OCI-LY7 (cell line): ENCODE measurements around the gene ORMDL2. TPM values are rescaled to one million over a fixed set of nuclear protein-coding genes. Genes with fewer than 3 reads are reported as not detected.

Experiments
- BruUV-seq: library from RNA; stranded (reverse); fragments of 400-500 nt; replicated peaks from 2 replicates; lab custom pipeline; 2021; lab: Mats Ljungman, UMichigan
- CTCF ChIA-PET: fragments of 300-600 bp; sonication (Branson Sonifier 250); formaldehyde crosslinking; loops from one replicate; lab custom pipeline; 2022; ENCODE audit warnings: antibody characterized with exemption; ENCODE audit not compliant: unreplicated experiment; lab: Charles Lee
- POLR2A ChIA-PET: fragments of 300-600 bp; sonication (Branson Sonifier 250); formaldehyde crosslinking; loops from one replicate; lab custom pipeline; 2022; ENCODE audit warnings: antibody characterized with exemption; lab: Charles Lee
- DNase-seq: peaks from one replicate; pipeline ENCODE4 v3.0.0-alpha.2; 2015; ENCODE audit warnings: low spot score
- H2AFZ ChIP-seq: fragments of 200-600 bp; sonication (generic), shearing (Covaris generic); 2 replicates; pipeline ENCODE4 v1.6.1; 2014; ENCODE audit warnings: mild to moderate bottlenecking, antibody characterized with exemption, low read length, moderate library complexity
- H3K27ac ChIP-seq: fragments of 200-600 bp; sonication (generic); 2 replicates; pipeline ENCODE4 v1.5.1; 2014; ENCODE audit warnings: mixed run types, low read depth, mild to moderate bottlenecking, moderate library complexity, low read length, inconsistent platforms; ENCODE audit not compliant: poor library complexity, severe bottlenecking
- H3K36me3 ChIP-seq: fragments of 200-600 bp; sonication (generic); 2 replicates; pipeline ENCODE4 v1.6.1; 2014; ENCODE audit warnings: mild to moderate bottlenecking, antibody characterized with exemption, low read length, moderate library complexity, mixed read lengths; ENCODE audit not compliant: insufficient read depth
- H3K4me1 ChIP-seq: fragments of 200-600 bp; sonication (generic); 2 replicates; pipeline ENCODE4 v1.5.1; 2014; ENCODE audit warnings: mild to moderate bottlenecking, low read length; ENCODE audit not compliant: insufficient read depth, poor library complexity, severe bottlenecking
- H3K4me2 ChIP-seq: fragments of 200-600 bp; sonication (generic); 2 replicates; pipeline ENCODE4 v1.6.1; 2014; ENCODE audit warnings: mild to moderate bottlenecking, low read length
- H3K4me3 ChIP-seq: fragments of 200-600 bp; sonication (generic); 2 replicates; pipeline ENCODE4 v1.5.1; 2014; ENCODE audit warnings: mild to moderate bottlenecking, low read depth, low read length; ENCODE audit not compliant: poor library complexity, severe bottlenecking
- H3K79me2 ChIP-seq: fragments of 200-600 bp; sonication (generic); 2 replicates; pipeline ENCODE4 v1.6.1; 2016; ENCODE audit warnings: low read depth, mild to moderate bottlenecking, low read length, moderate library complexity, mixed read lengths; ENCODE audit not compliant: insufficient read depth
- H3K9me2 ChIP-seq: fragments of 200-600 bp; sonication (generic); 2 replicates; pipeline ENCODE4 v1.6.1; 2016; ENCODE audit warnings: mild to moderate bottlenecking, low read length, mixed read lengths; ENCODE audit not compliant: insufficient read depth
- H3K9me3 ChIP-seq: fragments of 200-600 bp; sonication (generic); 2 replicates; pipeline ENCODE4 v1.6.1; 2014; ENCODE audit warnings: mild to moderate bottlenecking, mixed run types, low read length, mixed read lengths
- H4K20me1 ChIP-seq: fragments of 200-600 bp; sonication (generic); 2 replicates; pipeline ENCODE4 v1.6.1; 2014; ENCODE audit warnings: mild to moderate bottlenecking, antibody characterized with exemption, low read length, moderate library complexity, mixed read lengths; ENCODE audit not compliant: insufficient read depth
- EZH2phosphoT487 ChIP-seq: fragments of 200-600 bp; sonication (generic); IDR thresholded peaks from 2 replicates; pipeline ENCODE4 v1.6.1; 2018; ENCODE audit warnings: low read depth, borderline replicate concordance, mild to moderate bottlenecking, mixed run types, antibody characterized with exemption, low read length, moderate library complexity, mixed read lengths
- intact Hi-C: fragments of 100-400 bp; cut with micrococcal nuclease; formaldehyde crosslinking; loops from one replicate; pipeline ENCODE4 v1.10.0; 2022; ENCODE audit not compliant: unreplicated experiment
- total RNA-seq, 2 experiments: library from RNA; depleted of rRNA in 1 of 2; stranded (reverse); fragments of >200 nt in 1 of 2; shearing (Covaris generic) in 1 of 2; gene quantifications; 2 replicates each; pipeline ENCODE4 v1.2.3, GENCODE V29; 2014 to 2022
- TF ChIP-seq, protein P1 (sequence below): fragments of 200-600 bp; sonication (generic); conservative IDR thresholded peaks from 2 replicates; pipeline ENCODE4 v1.5.1; 2014; ENCODE audit warnings: mild to moderate bottlenecking, antibody characterized with exemption, low read length, moderate library complexity, mixed read lengths

The ORMDL2 gene
- total RNA-seq, 2 experiments from 2014 or later = 20.0 to 27.1 TPM

DNA sequence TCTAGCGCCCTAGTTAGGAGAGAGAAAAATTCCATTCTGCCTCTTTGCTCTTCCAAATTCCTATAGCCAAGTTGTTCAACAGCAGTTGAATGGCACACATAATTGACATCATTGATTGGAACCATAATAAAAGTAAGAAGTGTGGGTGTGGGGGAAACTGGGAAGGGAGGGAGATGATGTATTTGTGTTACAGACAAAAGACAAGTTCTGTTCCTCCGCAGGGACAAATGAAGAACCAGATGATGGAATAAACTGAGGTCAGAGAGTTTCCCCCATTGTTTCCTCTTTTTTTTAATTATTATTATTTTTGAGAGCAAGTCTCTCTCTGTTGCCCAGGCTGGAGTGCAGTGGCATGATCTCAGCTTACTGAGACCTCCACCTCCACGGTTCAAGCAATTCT lies 40.0 kb upstream of the ORMDL2 start:
- Histone ChIP-seq H3K36me3 (peaks cover 95% of the 10 kb centered on the region), H3K4me3 (no peak overlapping the region), H2AFZ (no peak overlapping the region), H4K20me1 (no peaks in the 10 kb centered on the region), H3K27ac (no peak overlapping the region), H3K9me2 (no peaks in the 10 kb centered on the region), H3K9me3 (no peaks in the 10 kb centered on the region), H3K4me2 (no peak overlapping the region), H3K79me2 (no peaks in the 10 kb centered on the region), H3K4me1 (no peaks in the 10 kb centered on the region)
- ChIA-PET POLR2A (interaction anchor here (1.5 kb wide), 1 partner anchor 20 kb away, joined by 5 read pairs; no protein-coding TSS in a partner anchor), CTCF (no interaction called here)
- DNase-seq = no peak
- BruUV-seq = no TSS peak
- intact Hi-C loops = no loop called here
- TF ChIP-seq, protein P1, sequence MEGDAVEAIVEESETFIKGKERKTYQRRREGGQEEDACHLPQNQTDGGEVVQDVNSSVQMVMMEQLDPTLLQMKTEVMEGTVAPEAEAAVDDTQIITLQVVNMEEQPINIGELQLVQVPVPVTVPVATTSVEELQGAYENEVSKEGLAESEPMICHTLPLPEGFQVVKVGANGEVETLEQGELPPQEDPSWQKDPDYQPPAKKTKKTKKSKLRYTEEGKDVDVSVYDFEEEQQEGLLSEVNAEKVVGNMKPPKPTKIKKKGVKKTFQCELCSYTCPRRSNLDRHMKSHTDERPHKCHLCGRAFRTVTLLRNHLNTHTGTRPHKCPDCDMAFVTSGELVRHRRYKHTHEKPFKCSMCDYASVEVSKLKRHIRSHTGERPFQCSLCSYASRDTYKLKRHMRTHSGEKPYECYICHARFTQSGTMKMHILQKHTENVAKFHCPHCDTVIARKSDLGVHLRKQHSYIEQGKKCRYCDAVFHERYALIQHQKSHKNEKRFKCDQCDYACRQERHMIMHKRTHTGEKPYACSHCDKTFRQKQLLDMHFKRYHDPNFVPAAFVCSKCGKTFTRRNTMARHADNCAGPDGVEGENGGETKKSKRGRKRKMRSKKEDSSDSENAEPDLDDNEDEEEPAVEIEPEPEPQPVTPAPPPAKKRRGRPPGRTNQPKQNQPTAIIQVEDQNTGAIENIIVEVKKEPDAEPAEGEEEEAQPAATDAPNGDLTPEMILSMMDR = no peak
- no peak for TF ChIP-seq EZH2phosphoT487

DNA sequence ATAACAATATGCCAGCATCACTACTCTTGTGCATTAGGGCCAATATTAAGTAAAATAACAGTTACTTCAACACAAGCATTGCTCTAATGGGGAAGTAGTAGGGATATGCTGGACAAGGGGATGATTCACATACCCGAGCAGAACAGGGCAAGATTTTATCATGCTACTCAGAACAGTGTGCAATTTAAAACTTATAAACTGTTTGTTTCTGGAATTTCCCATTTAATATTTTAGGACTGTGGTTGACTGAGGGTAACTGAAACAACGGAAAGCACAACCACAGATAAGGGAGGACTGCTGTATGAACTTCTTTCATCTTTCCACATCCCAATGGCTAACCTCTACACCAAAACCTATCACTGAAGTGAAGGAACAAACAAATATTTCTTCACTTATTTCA lies 37.2 kb upstream of the ORMDL2 start:
- Histone ChIP-seq H3K36me3 (peaks cover 97% of the 10 kb centered on the region), H3K9me3 (no peaks in the 10 kb centered on the region), H2AFZ (no peak overlapping the region), H3K27ac (no peak overlapping the region), H3K4me3 (no peak overlapping the region), H3K4me1 (no peaks in the 10 kb centered on the region), H3K79me2 (no peaks in the 10 kb centered on the region), H4K20me1 (no peaks in the 10 kb centered on the region), H3K4me2 (no peak overlapping the region), H3K9me2 (no peaks in the 10 kb centered on the region)
- no peak for TF ChIP-seq EZH2phosphoT487
- TF ChIP-seq, protein P1 = no peak
- ChIA-PET CTCF (no interaction called here), POLR2A (interaction anchor here (0.5 to 1.3 kb wide), 4 partner anchors 8 to 36 kb away, joined by 3 to 4 read pairs (median 3); no protein-coding TSS in a partner anchor)
- intact Hi-C loops = no loop called here
- BruUV-seq = no TSS peak
- DNase-seq = no peak

DNA sequence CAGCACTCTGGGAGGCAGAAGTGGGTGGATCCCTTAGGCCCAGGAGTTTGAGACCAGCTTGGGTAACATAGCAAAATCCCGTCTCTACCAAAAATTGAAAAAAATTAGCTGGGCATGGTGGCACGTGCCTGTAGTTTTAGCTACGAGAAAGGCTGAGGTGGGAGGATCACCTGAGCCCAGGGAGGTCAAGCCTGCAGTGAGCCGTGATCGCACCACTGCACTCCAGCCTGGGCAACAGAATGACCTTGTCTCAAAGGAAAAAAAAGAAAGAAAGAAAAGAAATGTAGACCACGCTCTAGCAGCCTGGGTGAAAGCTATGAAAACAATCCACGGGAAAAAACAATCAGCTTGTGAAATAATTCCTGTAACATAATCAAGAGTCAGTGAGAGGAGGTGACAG lies 29.3 kb upstream of the ORMDL2 start:
- ChIA-PET POLR2A (interaction anchor here (0.6 to 1.4 kb wide), 8 partner anchors 12 to 29 kb away, joined by 3 to 5 read pairs (median 3); partner anchors contain the start of genes ORMDL2 and SARNP), CTCF (interaction anchor here (1.3 kb wide), 1 partner anchor 10 kb away, joined by 3 read pairs; no protein-coding TSS in a partner anchor)

More for the DNA sequence above, 29.3 kb upstream of the ORMDL2 start:
- no peaks in the 10 kb centered on the region for H4K20me1 ChIP-seq
- DNase-seq = no peak
- no peak overlapping the region for H3K27ac ChIP-seq
- H3K9me2 ChIP-seq = no peaks in the 10 kb centered on the region
- no peaks in the 10 kb centered on the region for H3K79me2 ChIP-seq
- no TSS peak for BruUV-seq
- intact Hi-C loops = no loop called here
- no peak overlapping the region for H3K4me2 ChIP-seq
- H3K9me3 ChIP-seq = no peaks in the 10 kb centered on the region
- TF ChIP-seq, protein P1 = no peak
- no peak for TF ChIP-seq EZH2phosphoT487
- H2AFZ ChIP-seq = no peak overlapping the region
- H3K36me3 ChIP-seq = peaks cover 98% of the 10 kb centered on the region
- H3K4me1 ChIP-seq = no peaks in the 10 kb centered on the region
- H3K4me3 ChIP-seq = no peak overlapping the region
